Stimulated activated CD4-positive, alpha-beta T cell treated with anti-CD3 and anti-CD28 coated beads, TNF-alpha, amount 100 ng/mL, for 24 hours (primary cell): ENCODE measurements around the gene GCK.

Source experiments
- DNase-seq, 3 experiments: peaks; one replicate each; pipeline ENCODE4 v3.0.0-alpha.2; 2020; ENCODE audit warnings: low read depth in 3 of 3

GCK gene

GRCh38 chr7:44222776-44223261, 33.6 kb upstream of the GCK start:
- DNase-seq: no peak

DNA sequence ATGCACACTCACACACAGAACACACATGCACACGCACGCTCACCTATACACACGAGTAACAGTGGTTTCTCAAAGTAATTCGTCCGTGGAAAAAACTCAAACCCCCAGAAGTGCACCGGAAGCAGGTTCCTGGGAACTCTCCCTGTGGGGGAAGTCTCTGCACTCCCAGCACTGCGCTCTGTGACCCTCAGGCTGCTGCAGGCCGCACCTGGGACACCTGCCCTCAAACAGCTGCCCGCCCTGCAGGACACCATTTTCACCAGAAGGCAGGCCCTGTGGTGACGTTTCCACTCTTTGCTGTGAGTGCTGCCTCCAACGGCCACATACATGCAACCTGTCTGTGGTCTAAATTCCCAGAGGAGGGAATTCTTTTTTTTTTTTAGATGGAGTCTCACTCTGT, 32.8 kb upstream of the GCK start:
- DNase-seq: no peak

- DNase-seq: no peak
Measured at GRCh38 chr7:44221231-44221791, 32.1 kb upstream of the GCK start.

GRCh38 chr7:44220358-44221112, 31.3 kb upstream of the GCK start:
- DNase-seq: no peak

DNA sequence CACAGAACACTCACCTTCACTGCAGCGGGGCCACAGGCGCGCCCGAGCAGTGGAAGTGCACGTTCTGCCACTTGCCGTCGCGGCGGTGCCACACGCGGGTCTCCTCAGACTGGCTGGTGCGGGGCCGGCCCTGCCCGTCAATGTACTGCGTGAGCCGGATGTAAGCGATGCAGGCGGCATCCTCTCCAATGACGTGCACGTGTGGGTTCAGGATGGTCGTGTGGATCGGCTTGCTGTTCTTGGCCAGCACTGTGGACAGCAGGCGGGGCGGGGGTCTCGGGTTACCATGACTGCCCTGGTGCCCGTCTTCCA, 30.8 kb upstream of the GCK start:
- DNase-seq: no peak

DNA sequence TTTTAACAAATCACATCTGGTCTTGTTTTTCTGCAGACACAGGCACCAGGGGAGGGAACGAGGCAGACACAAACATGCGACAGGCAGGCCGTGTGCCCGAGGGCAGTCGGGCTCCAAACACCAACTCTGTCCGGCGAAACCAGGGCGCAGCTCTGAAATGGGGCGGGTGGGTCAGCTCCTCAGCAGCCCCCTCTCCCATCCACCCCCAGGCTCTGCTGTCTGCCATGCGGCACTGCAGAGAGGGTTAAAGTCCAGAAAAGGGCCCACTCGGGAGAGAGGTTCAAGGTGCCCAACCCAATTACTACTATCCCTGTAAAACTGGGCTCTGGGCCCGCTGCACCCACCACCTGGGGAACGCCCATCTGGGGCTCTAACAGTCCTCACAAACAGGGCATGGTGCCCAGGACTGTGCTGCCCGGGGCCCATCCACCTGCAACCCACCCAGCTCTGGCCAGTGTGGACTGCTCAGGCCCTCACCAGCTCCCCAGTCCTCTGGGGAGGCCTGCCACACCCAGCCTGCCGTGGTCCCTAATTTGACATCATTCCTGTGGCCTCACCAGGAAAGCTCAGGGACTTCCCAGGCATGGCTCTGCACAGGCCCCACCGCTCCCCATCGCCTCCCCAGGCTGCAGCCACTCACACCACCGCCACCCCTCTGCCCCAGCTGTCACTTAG, 30.3 kb upstream of the GCK start:
- no peak for DNase-seq

GRCh38 chr7:44218418-44219201, 29.4 kb upstream of the GCK start:
- DNase-seq: no peak

DNA sequence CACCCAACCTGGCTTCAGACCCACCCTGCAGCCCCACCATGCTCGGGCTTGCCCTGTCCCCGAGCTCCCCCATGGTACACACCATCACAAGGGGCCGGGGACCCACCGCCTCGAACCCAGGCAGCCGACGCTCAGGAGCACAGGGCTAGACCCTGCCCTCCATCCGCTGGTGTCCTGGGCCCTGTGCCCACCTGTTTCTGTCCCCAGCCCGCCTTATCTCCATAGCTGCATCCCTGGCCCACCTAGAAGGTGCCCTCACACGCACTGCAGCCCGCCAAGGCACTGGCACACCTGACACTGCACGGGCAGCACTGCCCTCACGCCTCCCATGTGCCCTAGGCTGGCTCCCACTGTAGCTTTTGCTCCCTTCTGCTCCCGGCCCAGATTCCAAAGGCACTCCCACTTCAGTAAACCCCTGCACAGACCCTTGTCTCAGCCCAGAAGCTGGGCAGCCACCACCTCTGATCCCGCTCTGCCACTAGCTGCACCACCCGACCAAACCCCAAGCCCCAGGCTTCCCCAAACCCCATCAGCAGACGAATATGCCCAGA, 28.7 kb upstream of the GCK start:
- no peak for DNase-seq

GRCh38 chr7:44217223-44217714, 28.0 kb upstream of the GCK start:
- DNase-seq: no peak

DNA sequence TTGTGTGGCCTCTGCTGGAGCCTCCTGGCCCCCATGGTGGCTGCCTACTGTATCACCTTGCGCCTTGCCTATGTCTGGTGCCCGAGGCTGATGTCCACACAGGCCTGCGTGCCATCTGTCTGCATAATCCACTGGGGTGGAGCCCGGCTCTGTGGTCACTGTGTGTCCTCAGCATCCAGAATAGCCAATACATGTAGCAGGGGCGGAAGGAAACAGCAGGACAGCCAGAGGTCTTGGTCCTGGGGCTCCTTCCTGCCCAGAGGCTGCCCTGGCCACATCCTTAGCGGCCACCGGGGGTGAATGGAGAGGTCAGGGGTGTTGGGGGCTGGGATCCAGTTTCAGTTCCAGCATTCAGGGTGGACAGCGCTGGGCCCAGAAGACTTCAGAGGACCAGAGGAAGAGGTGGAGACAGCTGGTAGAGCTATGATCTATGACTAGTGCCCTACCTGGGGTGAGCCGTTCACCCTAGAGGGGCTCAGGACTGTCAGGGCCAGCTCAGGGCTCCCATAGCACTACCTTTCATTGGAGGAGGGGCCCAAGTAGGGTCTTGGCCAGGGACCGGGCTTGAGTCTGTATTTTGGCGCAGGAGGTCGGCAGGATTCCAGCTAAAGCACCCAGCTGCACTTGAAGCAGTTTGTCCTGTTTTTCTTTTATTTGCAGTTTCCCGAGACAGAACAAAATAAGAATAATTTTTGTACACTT, 27.4 kb upstream of the GCK start:
- no peak for DNase-seq

GRCh38 chr7:44216019-44216418, 26.8 kb upstream of the GCK start:
- no peak for DNase-seq

- no peak for DNase-seq
Measured at GRCh38 chr7:44215531-44215930, 26.3 kb upstream of the GCK start.

- DNase-seq: no peak
Measured at GRCh38 chr7:44213877-44214388, 24.7 kb upstream of the GCK start.

DNA sequence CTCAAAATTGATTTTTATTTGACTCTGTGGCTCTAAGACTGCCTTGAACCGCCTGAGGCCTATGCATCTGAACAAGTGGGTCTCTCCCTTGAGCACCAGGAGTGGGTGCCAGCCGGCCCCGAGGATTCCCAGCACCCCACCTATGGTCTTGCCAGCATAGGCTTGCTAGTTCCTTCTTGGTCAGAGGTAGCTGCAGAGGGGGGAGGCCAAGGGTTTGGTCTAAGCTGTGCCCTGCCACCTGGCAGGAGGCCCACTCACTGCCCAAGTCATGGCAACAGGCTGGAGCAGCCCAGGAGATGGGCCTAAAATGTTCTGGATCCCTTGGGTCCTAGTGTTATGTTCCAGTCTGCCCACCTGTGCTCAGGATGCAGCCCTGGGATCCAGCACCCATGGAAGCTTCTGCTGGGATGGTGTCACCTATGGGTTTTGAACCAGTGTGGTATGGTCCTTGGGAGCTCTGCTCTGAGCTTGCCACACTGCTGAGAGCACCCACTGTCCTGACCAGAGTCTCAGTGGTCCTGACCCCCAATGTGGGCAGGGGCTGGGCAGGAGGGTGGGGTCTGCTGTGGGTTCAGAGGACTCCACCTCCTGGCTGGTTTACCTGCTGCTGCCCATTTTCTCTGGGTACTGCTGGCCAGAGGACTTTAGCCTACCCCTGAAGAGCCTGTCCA, 24.1 kb upstream of the GCK start:
- DNase-seq: no peak

DNA sequence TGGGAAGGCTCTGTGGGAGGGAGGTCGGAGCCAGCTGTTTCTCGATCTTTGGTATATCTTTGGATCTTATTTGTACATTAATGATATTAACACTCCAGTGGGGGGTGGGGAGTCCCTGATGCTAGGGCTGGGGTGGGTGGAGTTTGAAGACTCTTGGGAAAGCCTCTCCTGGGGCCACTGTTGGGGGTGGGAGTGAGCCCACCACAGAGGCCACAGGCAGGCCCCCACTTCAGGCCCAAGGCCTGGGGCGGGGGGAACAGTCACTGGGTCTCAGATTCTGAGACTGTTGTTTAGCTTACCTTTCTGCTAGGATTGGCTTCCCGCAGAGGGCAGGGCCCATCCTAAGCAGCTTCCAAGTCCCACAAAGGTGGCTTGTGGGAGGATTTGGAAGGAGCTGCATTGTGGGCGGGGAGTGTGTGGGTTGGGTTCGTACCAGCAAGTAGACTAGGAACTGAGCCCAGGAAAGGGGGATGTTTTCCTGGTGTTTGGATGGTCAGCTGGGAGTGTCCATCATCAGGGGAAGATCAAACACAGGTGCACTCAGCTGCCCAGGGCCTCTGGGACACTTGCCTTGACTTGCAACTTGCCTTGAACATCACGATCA, 23.4 kb upstream of the GCK start:
- DNase-seq: no peak

DNA sequence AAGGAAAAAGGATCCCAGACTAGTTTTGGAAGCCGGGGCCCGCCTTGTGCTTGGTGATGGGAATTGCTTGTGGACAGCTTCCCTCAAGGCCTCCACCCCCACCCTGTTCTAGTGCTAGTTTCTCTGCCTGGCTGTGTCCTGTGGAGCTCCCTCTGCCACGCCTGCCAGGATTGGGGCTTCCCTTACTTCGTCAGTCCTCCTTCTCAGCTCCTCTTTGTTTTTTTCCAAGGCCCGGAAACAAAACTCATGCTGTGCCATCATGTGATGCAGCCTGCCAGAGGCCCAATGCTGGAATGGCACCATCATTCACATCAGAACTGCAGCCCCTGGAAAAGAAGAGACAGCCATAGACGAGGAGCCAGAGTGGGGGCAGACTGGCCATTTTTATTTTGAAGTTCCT, 22.8 kb upstream of the GCK start:
- DNase-seq: no peak

GRCh38 chr7:44211126-44211675, 22.0 kb upstream of the GCK start:
- no peak for DNase-seq

GRCh38 chr7:44210107-44210506, 20.9 kb upstream of the GCK start:
- no peak for DNase-seq

- no peak for DNase-seq
Measured at GRCh38 chr7:44208085-44208484, 18.8 kb upstream of the GCK start.

GRCh38 chr7:44206008-44206407, 16.8 kb upstream of the GCK start:
- DNase-seq: no peak
